Stimulated activated CD8-positive, alpha-beta memory T cell treated with anti-CD3 and anti-CD28 coated beads, Interleukin-7, amount 100 ng/mL, for 1 hour (primary cell): ENCODE data around the gene FRMD1.

Source experiments
- DNase-seq, 2 donors: peaks; one replicate each; pipeline ENCODE4 v3.0.0-alpha.2; 2020; ENCODE audit warnings: low read depth in 2 of 2

Gene FRMD1

GRCh38 chr6:168005796-168006195 lies 73.2 kb downstream of the FRMD1 start:
- no peak for DNase-seq

GRCh38 chr6:168004945-168005344 lies 74.1 kb downstream of the FRMD1 start:
- DNase-seq: no peak

- DNase-seq: no peak
These were observed 75.0 kb downstream of the FRMD1 start for GRCh38 chr6:168004023-168004422.
